ENCODE data around the gene TBC1D32. TPM values are rescaled to one million over a fixed set of nuclear protein-coding genes. Genes with fewer than 3 reads are reported as not detected.

TBC1D32 gene
- total RNA-seq, 1 donor from 2014 or later = 8.9 TPM

DNA sequence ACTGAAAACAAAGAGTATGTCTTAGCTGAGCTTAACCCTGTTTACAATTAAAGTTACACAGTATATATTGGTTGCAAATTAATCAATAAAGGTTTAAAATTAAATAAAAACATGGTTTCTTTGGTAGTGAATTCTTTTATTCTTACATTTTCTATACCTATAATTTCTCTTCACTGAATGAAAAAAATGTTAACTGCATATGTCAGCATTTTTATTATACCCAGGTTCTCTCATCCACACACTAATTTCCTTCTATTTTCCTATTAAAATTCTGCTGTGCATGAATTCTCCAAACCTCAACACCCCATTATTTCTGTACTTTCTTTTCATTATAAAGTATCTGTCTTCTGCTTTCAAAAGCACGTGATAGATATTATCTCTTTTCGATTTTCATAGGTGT is 91.9 kb downstream of the TBC1D32 start:
- Histone ChIP-seq H3K27me3 (ENCODE audit: insufficient read depth, low read length) (no peaks in the 10 kb centered on the region), H4K20me1 (ENCODE audit: insufficient read depth, low read length) (no peaks in the 10 kb centered on the region), H3K9me3 (ENCODE audit: insufficient read depth, low read depth, low read length) (no peaks in the 10 kb centered on the region), H3K27ac (ENCODE audit: low read depth, low read length) (no peak overlapping the region), H3K9ac (ENCODE audit: low read length) (no peak overlapping the region), H2AFZ (ENCODE audit: low read depth, low read length) (no peak overlapping the region), H3K79me2 (ENCODE audit: insufficient read depth, low read length) (no peaks in the 10 kb centered on the region), H3K36me3 (ENCODE audit: insufficient read depth, low read length) (no peaks in the 10 kb centered on the region), H3K4me3 (ENCODE audit: insufficient read depth, low read depth, low read length) (no peak overlapping the region), H3K4me2 (ENCODE audit: low read length) (no peak overlapping the region), H3K4me1 (ENCODE audit: insufficient read depth, low read length) (no peaks in the 10 kb centered on the region)
- DNase-seq (ENCODE audit: low read depth) (no peak), FAIRE-seq (no peak)
- H3K4me1 Mint-ChIP-seq (ENCODE audit: low read depth, unreplicated experiment) = peaks cover 2% of the 10 kb centered on the region
- H3K9me3 Mint-ChIP-seq (ENCODE audit: unreplicated experiment) = no peaks in the 10 kb centered on the region
- no peak overlapping the region for H3K4me3 Mint-ChIP-seq (ENCODE audit: unreplicated experiment)
- H3K27ac Mint-ChIP-seq (ENCODE audit: unreplicated experiment) = no peak overlapping the region
- peaks cover 4% of the 10 kb centered on the region for H3K36me3 Mint-ChIP-seq (ENCODE audit: low read depth, unreplicated experiment)
- no peaks in the 10 kb centered on the region for H3K27me3 Mint-ChIP-seq (ENCODE audit: low read depth, unreplicated experiment)
- TF ChIP-seq, protein P1, sequence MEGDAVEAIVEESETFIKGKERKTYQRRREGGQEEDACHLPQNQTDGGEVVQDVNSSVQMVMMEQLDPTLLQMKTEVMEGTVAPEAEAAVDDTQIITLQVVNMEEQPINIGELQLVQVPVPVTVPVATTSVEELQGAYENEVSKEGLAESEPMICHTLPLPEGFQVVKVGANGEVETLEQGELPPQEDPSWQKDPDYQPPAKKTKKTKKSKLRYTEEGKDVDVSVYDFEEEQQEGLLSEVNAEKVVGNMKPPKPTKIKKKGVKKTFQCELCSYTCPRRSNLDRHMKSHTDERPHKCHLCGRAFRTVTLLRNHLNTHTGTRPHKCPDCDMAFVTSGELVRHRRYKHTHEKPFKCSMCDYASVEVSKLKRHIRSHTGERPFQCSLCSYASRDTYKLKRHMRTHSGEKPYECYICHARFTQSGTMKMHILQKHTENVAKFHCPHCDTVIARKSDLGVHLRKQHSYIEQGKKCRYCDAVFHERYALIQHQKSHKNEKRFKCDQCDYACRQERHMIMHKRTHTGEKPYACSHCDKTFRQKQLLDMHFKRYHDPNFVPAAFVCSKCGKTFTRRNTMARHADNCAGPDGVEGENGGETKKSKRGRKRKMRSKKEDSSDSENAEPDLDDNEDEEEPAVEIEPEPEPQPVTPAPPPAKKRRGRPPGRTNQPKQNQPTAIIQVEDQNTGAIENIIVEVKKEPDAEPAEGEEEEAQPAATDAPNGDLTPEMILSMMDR (IDR thresholded peaks at IDR 0.05; ENCODE audit: insufficient read depth, low read depth, low read length) = no peak
- no peak for TF ChIP-seq EZH2 (IDR thresholded peaks at IDR 0.05; ENCODE audit: insufficient read depth, low read length)

DNA sequence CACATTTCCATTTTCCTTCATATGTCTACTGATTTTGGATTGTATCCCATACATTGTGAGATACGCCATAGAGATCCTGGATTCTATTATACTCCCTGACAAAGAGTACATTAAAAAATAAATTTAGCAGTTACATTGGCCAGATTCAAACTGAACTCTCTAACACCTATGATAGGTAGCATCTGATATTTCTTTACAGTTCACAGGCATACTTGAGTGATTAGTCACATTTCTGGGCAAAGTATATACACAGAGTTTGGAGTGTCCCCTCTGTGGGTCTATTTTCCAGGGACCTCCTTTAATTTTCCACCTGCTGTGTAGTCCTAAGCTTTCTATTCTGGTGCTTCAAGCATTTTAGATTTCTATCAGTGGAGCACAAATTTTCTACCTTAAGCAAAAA is 96.4 kb downstream of the TBC1D32 start:
- Mint-ChIP-seq H3K4me3 (ENCODE audit: unreplicated experiment) (no peak overlapping the region), H3K27me3 (ENCODE audit: low read depth, unreplicated experiment) (no peaks in the 10 kb centered on the region), H3K9me3 (ENCODE audit: unreplicated experiment) (no peaks in the 10 kb centered on the region), H3K4me1 (ENCODE audit: low read depth, unreplicated experiment) (peaks cover 2% of the 10 kb centered on the region), H3K27ac (ENCODE audit: unreplicated experiment) (no peak overlapping the region), H3K36me3 (ENCODE audit: low read depth, unreplicated experiment) (peaks cover 8% of the 10 kb centered on the region)
- TF ChIP-seq, protein P1 (IDR thresholded peaks at IDR 0.05; ENCODE audit: insufficient read depth, low read depth, low read length) = no peak
- Histone ChIP-seq H3K79me2 (ENCODE audit: insufficient read depth, low read length) (no peaks in the 10 kb centered on the region), H4K20me1 (ENCODE audit: insufficient read depth, low read length) (no peaks in the 10 kb centered on the region), H3K4me1 (ENCODE audit: insufficient read depth, low read length) (no peaks in the 10 kb centered on the region), H3K27ac (ENCODE audit: low read depth, low read length) (no peak overlapping the region), H3K9ac (ENCODE audit: low read length) (no peak overlapping the region), H3K4me3 (ENCODE audit: insufficient read depth, low read depth, low read length) (no peak overlapping the region), H2AFZ (ENCODE audit: low read depth, low read length) (no peak overlapping the region), H3K9me3 (ENCODE audit: insufficient read depth, low read depth, low read length) (no peaks in the 10 kb centered on the region), H3K27me3 (ENCODE audit: insufficient read depth, low read length) (no peaks in the 10 kb centered on the region), H3K36me3 (ENCODE audit: insufficient read depth, low read length) (no peaks in the 10 kb centered on the region), H3K4me2 (ENCODE audit: low read length) (no peak overlapping the region)
- DNase-seq (ENCODE audit: low read depth) (no peak), FAIRE-seq (no peak)

DNA sequence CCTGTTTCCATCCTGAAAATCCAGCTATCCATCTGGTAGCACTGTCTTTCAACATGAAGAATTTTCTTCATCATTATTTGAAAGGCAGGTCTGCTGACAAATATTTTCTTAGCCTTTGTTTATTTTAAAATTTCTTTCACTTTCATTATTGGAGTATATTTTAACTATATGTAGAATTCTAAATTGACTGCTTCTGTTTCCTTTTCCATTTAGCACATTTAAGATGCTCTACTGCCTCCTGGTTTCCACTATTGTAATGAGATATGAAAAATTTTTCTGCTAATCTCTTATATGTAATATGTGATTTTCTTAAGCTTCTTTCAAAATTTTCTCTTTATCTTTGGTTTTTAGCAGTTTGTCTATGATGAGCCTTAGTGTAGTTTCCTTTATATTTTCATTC is 97.3 kb downstream of the TBC1D32 start:
- H4K20me1 ChIP-seq (ENCODE audit: insufficient read depth, low read length) = no peaks in the 10 kb centered on the region
- Mint-ChIP-seq H3K36me3 (ENCODE audit: low read depth, unreplicated experiment) (peaks cover 8% of the 10 kb centered on the region), H3K4me1 (ENCODE audit: low read depth, unreplicated experiment) (peaks cover 2% of the 10 kb centered on the region), H3K4me3 (ENCODE audit: unreplicated experiment) (no peak overlapping the region), H3K27ac (ENCODE audit: unreplicated experiment) (no peak overlapping the region), H3K27me3 (ENCODE audit: low read depth, unreplicated experiment) (no peaks in the 10 kb centered on the region), H3K9me3 (ENCODE audit: unreplicated experiment) (no peaks in the 10 kb centered on the region)
- TF ChIP-seq, protein P1 (IDR thresholded peaks at IDR 0.05; ENCODE audit: insufficient read depth, low read depth, low read length) = no peak
- TF ChIP-seq EZH2 (IDR thresholded peaks at IDR 0.05; ENCODE audit: insufficient read depth, low read length) = no peak
- no peak overlapping the region for H3K9ac ChIP-seq (ENCODE audit: low read length)
- FAIRE-seq (no peak), DNase-seq (ENCODE audit: low read depth) (no peak)
- H3K4me2 ChIP-seq (ENCODE audit: low read length) = no peak overlapping the region
- no peaks in the 10 kb centered on the region for H3K9me3 ChIP-seq (ENCODE audit: insufficient read depth, low read depth, low read length)
- H2AFZ ChIP-seq (ENCODE audit: low read depth, low read length) = no peak overlapping the region
- no peaks in the 10 kb centered on the region for H3K27me3 ChIP-seq (ENCODE audit: insufficient read depth, low read length)
- no peaks in the 10 kb centered on the region for H3K36me3 ChIP-seq (ENCODE audit: insufficient read depth, low read length)
- H3K27ac ChIP-seq (ENCODE audit: low read depth, low read length) = no peak overlapping the region
- no peaks in the 10 kb centered on the region for H3K79me2 ChIP-seq (ENCODE audit: insufficient read depth, low read length)
- no peaks in the 10 kb centered on the region for H3K4me1 ChIP-seq (ENCODE audit: insufficient read depth, low read length)
- H3K4me3 ChIP-seq (ENCODE audit: insufficient read depth, low read depth, low read length) = no peak overlapping the region

Data from astrocyte (in vitro differentiated cells and primary cell).